IMR-90 (cell line): ENCODE measurements around the gene GLIS1. TPM values are rescaled to one million over a fixed set of nuclear protein-coding genes. Genes with fewer than 3 reads are reported as not detected.

ENCODE experiments used
- ATAC-seq: fragments of 200-7000 bp; cut with Tn5 transposase; 2 replicates; pipeline ENCODE4 v1.9.1; 2020; ENCODE audit warnings: low read depth, mild to moderate bottlenecking, moderate library complexity
- BruUV-seq: library from RNA; stranded (reverse); fragments of 400-500 nt; replicated peaks from 2 replicates; lab custom pipeline; 2021; lab: Mats Ljungman, UMichigan
- CTCF ChIA-PET: fragments of 300-600 bp; formaldehyde crosslinking; extraction: SDS; loops from one replicate; lab custom pipeline; 2021; ENCODE audit warnings: antibody characterized with exemption; lab: Yijun Ruan, JAX
- POLR2A ChIA-PET: fragments of 300-600 bp; sonication (Branson Sonifier 250); formaldehyde crosslinking; loops from one replicate; lab custom pipeline; 2022; ENCODE audit warnings: antibody characterized with exemption; ENCODE audit not compliant: unreplicated experiment; lab: Charles Lee
- DNase-seq: peaks from one replicate; pipeline ENCODE4 v3.0.0; 2013
- H2AFZ ChIP-seq: replicated peaks from 2 replicates; pipeline ENCODE3; 2013; ENCODE audit warnings: low read length, mild to moderate bottlenecking; ENCODE audit not compliant: poor library complexity
- H2AK5ac ChIP-seq: 2 replicates; pipeline ENCODE4 v1.6.1; 2013; ENCODE audit warnings: low read depth, low read length, inconsistent platforms
- H2AK9ac ChIP-seq: replicated peaks from 2 replicates; pipeline ENCODE3; 2013; ENCODE audit warnings: mild to moderate bottlenecking, low read depth, low read length, moderate library complexity; ENCODE audit not compliant: poor library complexity
- H2BK120ac ChIP-seq: 2 replicates; pipeline ENCODE4 v1.6.1; 2013; ENCODE audit warnings: low read depth, low read length, inconsistent platforms
- H2BK15ac ChIP-seq: 3 replicates; pipeline ENCODE4 v1.6.1; 2013; ENCODE audit warnings: low read depth, low read length, inconsistent platforms
- H2BK20ac ChIP-seq: 2 replicates; pipeline ENCODE4 v1.6.1; 2013; ENCODE audit warnings: low read depth, mild to moderate bottlenecking, inconsistent platforms, low read length, moderate library complexity
- H2BK5ac ChIP-seq: 2 replicates; pipeline ENCODE4 v1.6.1; 2013; ENCODE audit warnings: mild to moderate bottlenecking, low read depth, low read length, inconsistent platforms; ENCODE audit not compliant: poor library complexity, severe bottlenecking
- H3K14ac ChIP-seq: replicated peaks from 2 replicates; pipeline ENCODE4 v1.6.1; 2013; ENCODE audit warnings: low read depth, low read length, inconsistent platforms
- H3K18ac ChIP-seq: 2 replicates; pipeline ENCODE4 v1.6.1; 2013; ENCODE audit warnings: low read depth, low read length, control low read depth
- H3K23ac ChIP-seq: 2 replicates; pipeline ENCODE4 v1.6.1; 2013; ENCODE audit warnings: low read depth, low read length, inconsistent platforms
- H3K27ac ChIP-seq: 2 replicates; pipeline ENCODE4 v1.5.1; 2013; ENCODE audit warnings: mild to moderate bottlenecking, control low read depth, low read length; ENCODE audit not compliant: insufficient read depth
- H3K27me3 ChIP-seq: 2 replicates; pipeline ENCODE4 v1.6.1; 2013; ENCODE audit warnings: low read length; ENCODE audit not compliant: control insufficient read depth, insufficient read depth
- H3K36me3 ChIP-seq: 2 replicates; pipeline ENCODE4 v1.6.1; 2013; ENCODE audit warnings: low read length, mixed read lengths; ENCODE audit not compliant: control insufficient read depth, insufficient read depth
- H3K4ac ChIP-seq: 2 replicates; pipeline ENCODE4 v1.6.1; 2013; ENCODE audit warnings: low read depth, low read length, inconsistent platforms
- H3K4me1 ChIP-seq: 2 replicates; pipeline ENCODE4 v1.6.1; 2013; ENCODE audit warnings: low read length, mixed read lengths; ENCODE audit not compliant: control insufficient read depth, insufficient read depth
- H3K4me2 ChIP-seq: 2 replicates; pipeline ENCODE4 v1.6.1; 2013; ENCODE audit warnings: low read depth, mild to moderate bottlenecking, control low read depth, low read length, moderate library complexity
- H3K4me3 ChIP-seq: 2 replicates; pipeline ENCODE4 v1.5.1; 2013; ENCODE audit warnings: low read depth, mild to moderate bottlenecking, control low read depth, low read length, moderate library complexity; ENCODE audit not compliant: insufficient read depth
- H3K56ac ChIP-seq: 2 replicates; pipeline ENCODE4 v1.6.1; 2013; ENCODE audit warnings: low read length, inconsistent platforms; ENCODE audit not compliant: insufficient read depth; ENCODE audit errors: extremely low read depth
- H3K79me1 ChIP-seq, 2 experiments: 2 replicates each; pipeline ENCODE4 v1.6.1; 2013; ENCODE audit warnings: low read length in 2 of 2, inconsistent platforms in 1 of 2, low read depth in 1 of 2
- H3K9ac ChIP-seq: 2 replicates; pipeline ENCODE4 v1.6.1; 2013; ENCODE audit warnings: low read depth, low read length, control low read depth
- H3K9me1 ChIP-seq: 2 replicates; pipeline ENCODE4 v1.6.1; 2013; ENCODE audit warnings: low read length, inconsistent platforms; ENCODE audit not compliant: insufficient read depth
- H3K9me3 ChIP-seq: 2 replicates; pipeline ENCODE4 v1.6.1; 2013; ENCODE audit warnings: low read length; ENCODE audit not compliant: control insufficient read depth, insufficient read depth
- H4K20me1 ChIP-seq: 2 replicates; pipeline ENCODE4 v1.6.1; 2013; ENCODE audit warnings: low read length, inconsistent platforms; ENCODE audit not compliant: insufficient read depth
- H4K5ac ChIP-seq: 2 replicates; pipeline ENCODE4 v1.6.1; 2013; ENCODE audit warnings: mild to moderate bottlenecking, low read depth, low read length, control low read depth
- H4K8ac ChIP-seq, 2 experiments: 2 replicates each; pipeline ENCODE4 v1.6.1; 2013; ENCODE audit warnings: low read depth in 2 of 2, low read length in 2 of 2, control low read depth in 1 of 2, inconsistent platforms in 1 of 2
- H4K91ac ChIP-seq: 2 replicates; pipeline ENCODE4 v1.6.1; 2013; ENCODE audit warnings: low read depth, low read length, inconsistent platforms; ENCODE audit not compliant: insufficient read depth
- CTCF ChIP-seq: conservative IDR thresholded peaks from 2 replicates; pipeline ENCODE4 v1.5.1; 2012; ENCODE audit warnings: mild to moderate bottlenecking, low read depth, low read length, improper control_type of control experiment
- MAFK ChIP-seq: IDR thresholded peaks from 2 replicates; pipeline ENCODE4 v1.6.1; 2012; ENCODE audit warnings: low read depth, low read length, improper control_type of control experiment
- MAZ ChIP-seq: IDR thresholded peaks from 2 replicates; pipeline ENCODE4 v1.6.1; 2012; ENCODE audit warnings: low read depth, mild to moderate bottlenecking, low read length, improper control_type of control experiment, moderate library complexity, borderline replicate concordance
- MXI1 ChIP-seq: IDR thresholded peaks from 2 replicates; pipeline ENCODE4 v1.6.1; 2012; ENCODE audit warnings: low read depth, mild to moderate bottlenecking, low read length, moderate library complexity, borderline replicate concordance
- POLR2A ChIP-seq: IDR thresholded peaks from 2 replicates; pipeline ENCODE4 v1.6.1; 2012; ENCODE audit warnings: mild to moderate bottlenecking, low read depth, low read length
- SMC3 ChIP-seq: fragments of 150-350 bp; IDR thresholded peaks from 2 replicates; pipeline ENCODE4 v1.6.1; 2016; ENCODE audit warnings: low read depth, mild to moderate bottlenecking, antibody characterized with exemption, low read length, moderate library complexity
- WGBS, 2 experiments: methylation state at CpG; one replicate each; pipeline versions ENCODE4 v1.1.5 to v1.1.7; 2013; ENCODE audit warnings: missing lambda C conversion rate in 2 of 2; ENCODE audit not compliant: insufficient read length in 1 of 2; ENCODE audit errors: extremely low coverage in 2 of 2; 5-methylcytosine and 5-hydroxymethylcytosine counted together
- dilution Hi-C: fragments of 300-500 bp; cut with HindIII; formaldehyde crosslinking; loops from one replicate; pipeline ENCODE4 v1.14.3; 2018; ENCODE audit warnings: low sequenced_read_pairs; ENCODE audit not compliant: unreplicated experiment
- in situ Hi-C: fragments of 300-500 bp; cut with MboI; formaldehyde crosslinking; loops from 3 replicates; pipeline ENCODE4 v1.14.3; 2019; ENCODE audit warnings: low sequenced_read_pairs, inconsistent platforms, mixed read lengths
- intact Hi-C: fragments of 100-400 bp; cut with micrococcal nuclease; formaldehyde crosslinking; loops from 2 replicates; pipeline ENCODE4 v1.10.0; 2022
- polyA plus RNA-seq, 3 experiments: library from polyadenylated mRNA; depleted of rRNA; stranded (reverse); fragments of >200 nt; gene quantifications; 2 replicates each; pipeline ENCODE4 v1.2.3, GENCODE V29; 2012; ENCODE audit warnings: low replicate concordance in 1 of 3
- total RNA-seq: library from RNA; depleted of rRNA; stranded (reverse); fragments of >200 nt; gene quantifications from 2 replicates; pipeline ENCODE4 v1.2.3, GENCODE V29; 2012

Gene GLIS1
- total and polyA plus RNA-seq, 2 of the 4 experiments (the other 2 are of a cell fraction): 0.18 to 2.3 TPM

- Histone ChIP-seq H2BK5ac (no peak overlapping the region), H2AK9ac (peak overlapping the region; percentile 29), H3K23ac (no peak overlapping the region), H2BK15ac (no peak overlapping the region), H2BK20ac (no peak overlapping the region), H3K79me1 (no peaks in the 10 kb centered on the region), H3K27ac (no peak overlapping the region), H3K4me3 (no peak overlapping the region), H3K4me1 (peaks cover 5% of the 10 kb centered on the region; the same call in 1 of the 2 replicates), H3K56ac (no peak overlapping the region), H3K36me3 (peaks cover 2% of the 10 kb centered on the region; the same call in 1 of the 2 replicates), H2AFZ (no peak overlapping the region), H4K8ac (no peak overlapping the region), H4K20me1 (no peaks in the 10 kb centered on the region), H2AK5ac (no peak overlapping the region), H3K4ac (no peak overlapping the region), H3K27me3 (no peaks in the 10 kb centered on the region), H3K9me3 (no peaks in the 10 kb centered on the region), H3K9ac (no peak overlapping the region), H3K9me1 (peaks cover 7% of the 10 kb centered on the region), H2BK120ac (no peak overlapping the region), H3K18ac (no peak overlapping the region), H3K14ac (no peak overlapping the region), H3K4me2 (no peak overlapping the region), H4K91ac (no peak overlapping the region), H4K5ac (no peak overlapping the region)
- no peak for ATAC-seq
- CTCF ChIA-PET: interaction anchor here (0.9 kb wide), 1 partner anchor 197 kb away, joined by 3 read pairs; no protein-coding TSS in a partner anchor
- dilution Hi-C loops: no loop called here
- intact Hi-C loops: no loop called here
- POLR2A ChIA-PET: no interaction called here
- BruUV-seq: no TSS peak
- DNase-seq: no peak
- WGBS, 2 experiments: 100% methylated on average over 1 of the region's 13 CpGs; no CpG with 5 or more reads in 1 of the 2 experiments
- no peak for TF ChIP-seq MXI1
- no peak for TF ChIP-seq SMC3
- no peak for TF ChIP-seq CTCF
- no peak for TF ChIP-seq MAFK
- no peak for TF ChIP-seq POLR2A
- TF ChIP-seq MAZ: no peak
- in situ Hi-C loops: no loop called here
These were observed 218.5 kb downstream of the GLIS1 start for GRCh38 chr1:53520481-53520880.
